ENCODE measurements around the gene PARD6G.

The PARD6G gene

DNA sequence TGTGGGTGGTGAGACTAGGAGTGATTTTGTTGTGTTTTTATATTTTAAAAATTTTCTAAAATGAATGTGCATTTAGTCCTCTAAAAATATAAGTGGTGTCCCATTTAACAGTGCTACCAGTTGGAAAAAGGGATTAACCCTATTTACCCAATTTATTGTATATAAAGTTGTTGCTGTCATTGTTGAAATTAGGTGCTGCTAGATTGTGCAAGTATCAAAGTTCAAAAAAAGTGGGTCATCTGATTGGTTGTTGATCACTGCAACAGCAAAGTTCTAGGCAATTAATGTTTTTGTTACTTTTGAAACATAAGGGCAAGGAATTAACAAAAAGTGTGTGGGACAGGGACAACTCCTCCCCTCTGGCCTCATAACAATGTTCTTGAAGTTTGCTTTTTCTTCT is 97.6 kb downstream of the PARD6G start:
- in situ Hi-C loops (cut with MboI; ENCODE audit: low sequenced_read_pairs): loop anchor here (10.0 kb wide), 1 partner anchor 775 kb away; no protein-coding TSS in a partner anchor

DNA sequence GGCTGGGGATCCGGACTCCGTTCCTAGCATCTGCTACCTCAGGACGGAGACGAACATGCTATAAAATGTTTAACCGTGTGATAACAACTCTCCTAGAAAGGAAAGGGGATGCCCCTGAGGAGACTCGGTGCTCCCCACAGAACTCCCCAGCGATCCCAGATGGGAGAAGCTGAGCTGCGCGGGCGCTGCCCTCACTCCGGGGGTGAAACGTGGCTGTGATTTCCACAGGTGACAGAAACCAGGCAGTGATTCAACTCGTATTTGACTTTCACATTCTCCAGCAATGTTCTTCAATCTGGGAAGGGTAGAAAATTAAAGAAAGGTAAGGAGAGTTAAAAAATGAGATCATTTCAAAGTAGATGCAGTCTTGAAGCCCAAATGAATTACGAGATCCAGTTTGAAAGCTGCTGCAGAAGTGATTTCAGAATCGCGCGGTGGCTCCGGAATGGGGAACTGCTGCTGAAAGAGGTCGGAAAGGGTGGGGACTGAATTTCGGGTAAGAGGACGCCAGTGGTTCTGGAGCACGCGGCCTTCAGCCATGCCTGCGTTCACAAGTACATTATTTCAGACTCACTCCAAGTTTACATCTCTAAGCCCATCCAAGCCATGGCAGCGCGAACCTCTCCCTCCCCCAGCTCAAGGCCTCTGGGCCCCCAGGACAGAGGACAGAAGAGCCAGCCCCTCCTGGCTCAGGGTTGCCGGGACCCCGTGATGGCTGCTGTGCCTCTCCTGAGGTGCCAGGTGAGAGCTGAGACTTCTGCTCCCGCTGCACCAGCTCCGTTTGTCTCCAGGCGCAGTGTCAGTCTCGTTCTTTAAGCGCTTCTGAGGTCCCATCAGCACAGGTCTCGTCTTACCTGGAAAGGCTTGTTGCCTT is 98.8 kb downstream of the PARD6G start:
- in situ Hi-C loops (cut with MboI; ENCODE audit: low sequenced_read_pairs): no loop called here

DNA sequence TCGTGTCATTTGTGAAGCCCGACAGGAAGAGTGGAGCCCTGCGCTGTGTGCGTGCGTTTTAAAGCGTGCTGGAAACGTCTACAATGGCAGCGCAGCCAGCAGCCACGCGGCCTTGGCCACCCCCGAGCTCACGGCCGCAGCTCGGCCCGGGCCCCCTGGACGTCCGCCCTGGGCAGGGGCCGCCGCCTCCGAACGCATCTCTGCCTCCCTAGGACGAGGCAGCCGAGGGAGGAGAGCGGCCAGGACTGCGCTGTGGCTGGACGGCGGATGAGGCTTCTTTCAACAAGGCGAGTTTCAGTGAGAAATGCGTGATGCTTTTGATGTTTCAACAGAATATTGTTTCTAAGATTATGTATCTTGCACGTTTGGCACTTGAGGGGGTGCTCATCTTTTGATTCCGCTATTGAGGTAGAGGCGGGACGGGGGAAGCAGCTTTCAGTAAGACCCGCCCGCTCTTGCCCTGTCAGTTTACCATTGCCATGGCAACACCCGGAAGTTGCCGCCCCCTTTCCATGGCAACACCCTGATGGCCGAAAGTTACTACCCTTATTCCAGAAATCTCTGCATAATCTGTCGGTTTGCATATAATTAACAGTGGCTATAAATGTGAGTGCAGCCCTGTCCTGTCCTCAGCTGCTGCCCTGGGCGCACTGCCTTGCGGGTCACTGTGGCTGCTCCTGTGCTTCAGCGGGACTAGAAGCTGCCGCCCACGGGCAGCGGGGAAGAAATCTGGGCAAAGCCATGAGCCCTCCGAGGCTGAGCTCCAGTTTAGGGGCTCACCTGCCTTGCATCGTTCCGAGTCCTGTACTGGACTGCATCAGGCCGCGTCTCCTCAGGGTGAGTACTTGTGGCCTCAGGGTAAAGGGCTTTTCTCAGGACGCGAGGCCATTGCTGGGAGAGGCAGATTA is 99.6 kb downstream of the PARD6G start:
- in situ Hi-C loops (cut with MboI; ENCODE audit: low sequenced_read_pairs): no loop called here

DNA sequence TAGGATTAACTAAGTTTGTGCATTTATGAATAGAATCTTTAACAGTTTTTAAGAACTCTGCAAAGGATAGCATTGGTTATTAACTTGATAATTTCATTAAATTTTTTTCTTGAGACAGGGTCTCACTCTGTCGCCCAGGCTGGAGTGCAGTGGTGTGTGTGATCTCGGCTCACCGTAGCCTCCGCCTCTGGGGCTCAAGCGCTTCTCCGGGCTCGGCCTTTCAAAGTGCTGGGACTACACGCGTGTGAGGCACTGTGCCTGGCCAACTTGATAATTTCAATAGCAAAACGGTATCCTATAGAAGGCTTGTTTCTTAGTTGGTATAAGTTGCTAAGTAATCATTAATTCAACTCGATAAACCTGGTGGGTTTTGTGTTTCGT is 100.3 kb downstream of the PARD6G start:
- in situ Hi-C loops (cut with MboI; ENCODE audit: low sequenced_read_pairs): no loop called here

DNA sequence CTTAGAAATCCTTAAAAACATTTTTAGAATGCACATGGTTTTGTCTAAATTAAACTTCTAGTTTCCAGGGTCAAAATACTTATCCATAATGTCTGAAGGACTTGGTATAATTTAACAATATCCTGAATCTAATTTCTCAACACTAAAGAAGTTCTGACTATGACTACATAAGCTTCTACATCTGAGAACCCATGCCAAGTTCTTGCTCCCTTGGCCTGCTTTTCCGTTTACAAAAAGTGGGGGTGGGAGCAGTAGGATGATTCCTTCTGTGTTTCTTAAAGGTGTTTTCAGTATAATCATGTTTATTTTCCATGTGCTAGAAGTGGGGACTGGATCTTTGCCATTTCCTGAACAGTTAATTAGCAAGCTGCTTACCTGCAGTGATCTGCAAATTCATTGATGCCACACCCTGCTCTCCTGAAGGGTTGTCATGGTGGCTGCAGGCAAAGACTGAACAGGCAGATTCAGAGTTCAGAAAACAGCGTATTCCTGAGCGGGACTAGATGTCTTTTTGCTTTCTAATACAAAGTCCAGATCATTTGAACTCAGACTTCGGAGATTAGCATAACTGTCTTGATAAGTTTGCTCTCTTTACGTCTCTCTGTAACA is 102.0 kb downstream of the PARD6G start:
- in situ Hi-C loops (cut with MboI; ENCODE audit: low sequenced_read_pairs): no loop called here

DNA sequence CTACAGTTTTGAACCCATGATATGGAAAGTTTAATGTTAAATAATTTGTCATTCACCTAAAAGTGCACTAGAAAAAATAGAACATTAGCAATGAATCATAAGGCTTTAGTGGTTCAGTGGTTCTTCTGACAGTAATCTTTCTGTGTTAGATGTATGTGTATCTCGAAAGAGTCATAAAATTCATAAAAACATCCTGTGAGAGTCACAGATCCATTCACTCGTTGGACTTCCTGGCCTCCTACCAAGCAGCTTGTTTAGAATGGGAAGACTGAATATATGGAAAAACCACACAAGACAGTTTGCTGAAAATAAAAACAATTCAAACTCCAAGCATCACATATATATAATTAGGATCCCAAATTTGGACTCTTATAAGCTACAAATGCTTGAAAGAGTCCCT is 103.4 kb downstream of the PARD6G start:
- in situ Hi-C loops (cut with MboI; ENCODE audit: low sequenced_read_pairs): no loop called here

DNA sequence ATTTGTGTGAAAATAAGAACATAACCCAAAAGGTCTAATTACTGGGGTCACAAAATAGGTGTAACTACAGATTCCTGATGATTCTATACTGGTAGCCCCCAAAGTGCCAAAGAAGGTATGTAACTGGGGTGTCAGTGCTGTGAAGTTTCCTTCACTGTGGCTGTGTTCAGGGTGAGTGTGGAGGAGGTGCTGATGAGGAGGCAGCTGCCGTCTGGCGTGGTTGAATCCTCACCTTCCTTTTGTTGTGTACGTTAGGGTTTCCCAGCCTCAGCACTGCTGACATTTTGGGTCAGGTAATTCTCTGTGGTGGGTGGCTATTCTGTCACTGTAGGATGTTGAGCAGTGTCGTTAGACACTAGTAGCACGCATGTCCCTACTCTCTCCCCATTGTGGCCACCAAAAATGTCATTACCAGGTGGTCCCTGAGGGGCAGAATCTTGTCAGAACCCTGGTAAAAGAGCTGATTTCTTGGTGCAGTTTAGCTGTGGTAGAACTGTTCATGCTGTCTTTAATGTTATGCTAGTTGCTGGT is 106.8 kb downstream of the PARD6G start:
- in situ Hi-C loops (cut with MboI; ENCODE audit: low sequenced_read_pairs): no loop called here

DNA sequence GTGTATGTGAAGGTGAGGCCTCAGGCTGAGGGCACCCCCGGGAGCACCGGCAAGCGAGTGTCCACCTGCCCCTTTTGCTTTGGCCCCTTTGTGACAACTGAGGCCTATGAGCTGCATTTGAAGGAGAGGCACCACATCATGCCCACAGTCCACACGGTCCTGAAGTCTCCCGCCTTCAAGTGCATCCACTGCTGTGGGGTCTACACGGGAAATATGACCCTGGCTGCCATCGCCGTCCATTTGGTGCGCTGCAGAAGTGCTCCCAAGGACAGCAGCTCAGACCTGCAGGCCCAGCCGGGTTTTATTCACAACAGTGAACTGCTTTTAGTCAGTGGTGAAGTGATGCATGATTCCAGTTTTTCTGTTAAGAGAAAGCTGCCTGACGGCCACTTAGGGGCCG is 109.3 kb downstream of the PARD6G start:
- in situ Hi-C loops (cut with MboI; ENCODE audit: low sequenced_read_pairs): no loop called here

DNA sequence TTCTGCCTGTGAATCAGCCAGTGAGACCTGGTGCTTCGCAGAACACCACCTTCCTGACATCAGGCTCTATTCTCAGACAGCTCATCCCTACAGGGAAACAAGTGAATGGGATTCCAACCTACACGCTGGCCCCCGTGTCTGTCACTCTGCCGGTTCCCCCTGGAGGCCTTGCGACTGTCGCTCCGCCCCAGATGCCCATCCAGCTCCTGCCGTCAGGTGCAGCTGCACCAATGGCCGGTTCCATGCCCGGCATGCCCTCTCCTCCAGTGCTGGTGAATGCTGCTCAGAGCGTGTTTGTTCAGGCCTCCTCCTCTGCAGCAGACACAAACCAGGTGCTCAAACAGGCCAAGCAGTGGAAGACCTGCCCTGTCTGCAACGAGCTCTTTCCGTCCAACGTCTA is 110.2 kb downstream of the PARD6G start:
- in situ Hi-C loops (cut with MboI; ENCODE audit: low sequenced_read_pairs): no loop called here

DNA sequence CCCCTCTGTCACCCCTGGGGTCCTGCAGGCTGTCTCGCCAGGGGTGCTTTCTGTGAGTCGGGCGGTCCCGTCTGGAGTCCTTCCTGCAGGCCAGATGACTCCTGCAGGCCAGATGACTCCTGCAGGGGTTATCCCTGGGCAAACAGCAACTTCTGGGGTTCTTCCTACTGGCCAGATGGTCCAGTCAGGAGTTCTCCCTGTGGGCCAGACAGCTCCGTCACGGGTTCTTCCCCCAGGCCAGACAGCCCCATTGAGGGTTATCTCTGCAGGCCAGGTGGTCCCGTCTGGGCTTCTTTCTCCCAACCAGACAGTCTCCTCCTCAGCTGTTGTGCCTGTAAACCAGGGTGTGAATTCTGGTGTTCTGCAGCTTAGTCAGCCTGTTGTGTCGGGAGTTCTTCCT is 110.6 kb downstream of the PARD6G start:
- in situ Hi-C loops (cut with MboI; ENCODE audit: low sequenced_read_pairs): no loop called here

DNA sequence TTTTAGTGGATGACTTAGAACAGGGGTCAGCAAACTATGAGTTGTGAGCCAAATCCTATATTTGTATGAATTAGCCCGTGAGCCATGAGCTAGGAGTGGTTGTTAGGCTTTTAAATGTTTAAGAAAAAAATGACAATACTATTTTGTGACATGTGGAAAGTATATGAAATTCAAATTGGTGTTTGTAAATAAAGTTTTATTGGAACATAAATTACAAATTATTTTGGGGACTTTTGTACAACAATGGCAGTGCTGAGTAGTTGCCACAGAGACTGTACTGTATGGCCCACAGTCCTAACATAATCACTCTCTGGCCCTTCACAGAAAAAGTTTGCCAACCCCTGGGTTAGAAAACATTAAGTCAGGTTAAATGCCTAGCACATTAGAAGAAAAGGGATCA is 112.2 kb downstream of the PARD6G start:
- in situ Hi-C loops (cut with MboI; ENCODE audit: low sequenced_read_pairs): no loop called here

DNA sequence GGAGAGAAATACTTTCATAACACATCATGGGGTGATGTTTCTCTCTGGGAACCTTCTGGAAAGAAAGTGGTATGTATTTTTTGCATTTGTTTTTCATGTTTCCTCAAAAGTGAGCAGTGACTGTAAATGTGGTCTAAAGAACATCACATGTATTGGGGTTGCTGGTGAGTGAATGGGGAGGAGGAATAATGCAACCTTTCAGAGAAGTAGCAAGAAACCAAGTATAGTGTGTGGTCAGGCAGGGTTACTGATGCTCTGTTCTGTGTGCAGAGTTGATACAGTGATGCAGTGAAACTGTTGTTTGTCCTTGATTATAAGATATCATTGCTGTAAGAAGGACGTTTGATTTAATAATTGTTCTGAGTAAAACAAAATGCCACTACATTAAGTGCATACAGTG is 114.2 kb downstream of the PARD6G start:
- in situ Hi-C loops (cut with MboI; ENCODE audit: low sequenced_read_pairs): no loop called here

DNA sequence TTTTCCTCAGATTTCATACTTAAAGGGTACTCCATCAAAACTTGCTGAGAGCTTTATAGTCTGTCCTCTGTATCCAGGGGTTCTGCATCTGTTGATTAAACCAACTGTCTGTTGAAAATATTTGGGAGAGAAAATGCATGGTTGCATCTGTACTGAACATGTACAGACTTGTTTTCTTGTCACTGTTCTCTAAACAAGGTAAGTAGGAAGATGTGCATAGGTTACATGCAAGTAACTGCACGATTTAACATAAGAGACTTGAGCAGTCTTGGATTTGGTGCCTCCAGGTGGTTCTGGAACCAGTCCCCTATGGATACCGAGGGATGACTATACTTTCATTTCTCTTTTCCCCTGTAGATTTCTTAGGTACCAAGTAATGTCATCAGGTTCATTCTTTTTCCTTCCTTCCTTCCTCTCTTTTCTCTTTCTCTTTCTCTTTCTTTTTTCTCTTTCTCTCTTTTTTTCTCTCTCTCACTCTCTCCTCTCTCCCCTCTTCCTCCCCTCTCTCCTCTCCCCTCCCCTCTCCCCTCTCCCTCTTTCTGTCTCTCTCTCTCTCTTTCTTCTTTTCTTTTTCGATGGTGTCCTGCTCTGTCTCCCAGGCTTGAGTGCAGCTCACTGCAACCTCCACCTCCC is 115.0 kb downstream of the PARD6G start:
- in situ Hi-C loops (cut with MboI; ENCODE audit: low sequenced_read_pairs): no loop called here

DNA sequence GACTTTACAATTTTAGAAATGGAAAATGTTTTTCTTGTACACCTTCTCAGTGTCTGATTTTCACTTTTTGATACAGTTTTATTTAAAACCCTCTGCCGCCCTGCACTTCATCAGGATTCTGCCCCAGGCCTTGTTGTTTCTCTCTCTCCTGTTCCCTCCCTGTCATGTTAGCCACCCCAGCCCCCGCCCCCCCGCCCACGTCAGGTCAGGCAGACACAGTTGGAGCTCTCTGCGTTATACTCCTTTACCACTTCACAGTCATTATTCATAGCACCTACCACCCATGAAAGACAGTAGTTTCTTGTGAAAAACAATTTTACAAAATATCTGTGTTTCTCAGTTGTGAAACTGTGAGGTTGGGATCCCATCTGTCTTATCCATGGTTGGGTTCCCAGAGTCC is 116.8 kb downstream of the PARD6G start:
- in situ Hi-C loops (cut with MboI; ENCODE audit: low sequenced_read_pairs): no loop called here

DNA sequence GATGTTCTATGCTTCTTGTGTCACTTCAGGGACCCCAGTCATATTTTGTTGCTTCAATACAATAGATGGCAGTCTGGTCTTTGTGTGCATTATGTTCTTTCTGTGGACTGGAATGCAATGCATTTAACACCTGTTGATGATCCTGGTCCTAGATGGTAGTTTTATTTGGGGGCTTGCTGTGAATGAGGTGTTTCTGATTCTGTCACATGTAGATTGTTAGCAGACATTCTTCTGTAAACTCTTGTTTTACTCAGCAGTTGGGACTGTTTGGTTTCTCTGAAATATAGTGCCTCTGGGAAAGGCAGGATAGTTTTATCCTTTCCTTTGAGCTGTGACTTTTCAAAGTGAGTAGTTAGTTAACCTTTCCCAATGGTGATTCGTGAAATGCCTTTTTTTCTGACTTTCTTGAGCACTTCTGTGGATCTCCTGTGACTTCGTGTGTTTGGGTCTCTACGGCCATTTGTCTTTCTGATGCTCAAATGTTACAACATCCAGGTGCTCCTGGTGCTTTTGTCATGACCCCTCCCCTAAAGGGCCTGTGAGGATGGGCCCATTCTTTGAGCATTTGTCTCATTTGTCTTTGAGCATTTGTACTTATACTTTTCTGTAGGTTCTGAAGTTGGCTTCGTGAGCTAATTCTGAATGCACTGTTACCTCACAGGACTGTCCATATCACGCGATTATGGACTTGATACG is 117.5 kb downstream of the PARD6G start:
- in situ Hi-C loops (cut with MboI; ENCODE audit: low sequenced_read_pairs): no loop called here

DNA sequence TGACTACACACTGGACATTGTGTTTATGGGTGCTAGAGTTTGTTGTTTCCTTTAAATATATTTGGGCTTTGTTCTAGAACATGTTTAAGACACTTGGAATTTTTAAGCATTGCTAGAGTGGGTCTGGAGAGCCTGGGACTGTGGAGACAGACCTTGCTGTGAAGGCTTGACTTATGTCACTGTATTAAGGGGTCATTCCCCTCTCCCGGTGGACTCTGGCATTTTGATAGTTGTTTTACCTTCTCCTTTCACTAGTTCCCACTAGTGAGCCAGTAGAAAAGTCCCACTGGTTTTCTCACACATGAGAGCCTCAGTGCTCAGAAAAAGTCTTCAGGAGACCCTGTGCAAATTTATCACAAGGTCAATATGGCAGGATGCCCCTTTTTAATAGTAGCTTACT is 119.7 kb downstream of the PARD6G start:
- in situ Hi-C loops (cut with MboI; ENCODE audit: low sequenced_read_pairs): no loop called here

DNA sequence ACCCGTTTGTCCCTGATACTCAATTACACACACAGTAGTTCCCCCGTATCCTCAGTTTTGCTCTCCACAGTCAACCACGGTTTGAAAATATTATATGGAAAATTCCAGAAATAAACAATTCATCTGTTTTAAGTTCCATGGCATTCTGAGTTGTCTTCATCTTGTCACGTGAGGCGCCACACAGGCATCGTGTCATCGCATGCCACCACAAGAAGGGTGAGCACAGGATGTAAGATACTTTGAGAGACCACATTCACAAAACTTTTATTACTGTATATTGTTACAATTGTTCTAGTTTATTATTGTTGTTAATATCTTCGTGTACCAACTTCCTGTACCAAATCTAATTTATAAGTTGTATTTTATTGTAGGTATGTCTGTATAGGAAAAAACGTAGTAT is 120.5 kb downstream of the PARD6G start:
- in situ Hi-C loops (cut with MboI; ENCODE audit: low sequenced_read_pairs): no loop called here

DNA sequence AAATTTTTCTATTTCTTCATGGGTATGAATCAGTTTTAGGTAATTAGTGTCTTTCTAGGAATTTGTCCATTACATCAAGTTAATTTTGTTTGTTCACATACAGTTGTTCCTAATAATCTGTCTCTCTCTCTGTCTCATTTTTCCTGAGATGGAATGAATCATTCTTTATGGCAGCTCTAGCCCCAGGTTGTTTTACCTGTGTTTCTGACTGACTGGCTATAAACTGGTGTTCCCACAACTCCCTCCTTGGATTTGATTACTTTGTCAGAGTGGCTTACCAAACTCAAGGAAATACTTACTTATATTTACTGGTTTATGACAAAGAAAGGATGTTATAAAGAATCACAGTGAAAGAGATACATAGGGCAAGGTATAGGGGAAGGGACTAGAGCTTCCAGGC is 123.2 kb downstream of the PARD6G start:
- in situ Hi-C loops (cut with MboI; ENCODE audit: low sequenced_read_pairs): no loop called here

DNA sequence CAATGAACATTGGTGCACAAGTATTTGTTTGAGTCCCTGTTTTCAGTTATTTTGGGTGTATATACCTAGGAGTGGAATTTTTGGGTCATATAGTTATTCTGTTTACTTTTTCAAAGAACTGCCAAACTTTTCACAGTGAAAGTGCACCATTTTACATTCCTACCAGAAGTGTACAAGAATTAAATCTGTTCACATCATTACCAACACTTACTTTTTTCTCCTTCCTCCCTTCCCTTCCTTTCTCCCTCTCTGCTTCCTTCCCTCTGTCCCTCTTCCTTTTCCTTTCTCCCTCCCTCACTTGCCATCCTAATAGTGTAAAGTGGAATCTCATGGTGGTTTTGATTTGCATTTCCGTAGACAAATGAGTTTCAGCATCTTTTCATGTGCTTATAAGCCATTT is 126.4 kb downstream of the PARD6G start:
- in situ Hi-C loops (cut with MboI; ENCODE audit: low sequenced_read_pairs): no loop called here

DNA sequence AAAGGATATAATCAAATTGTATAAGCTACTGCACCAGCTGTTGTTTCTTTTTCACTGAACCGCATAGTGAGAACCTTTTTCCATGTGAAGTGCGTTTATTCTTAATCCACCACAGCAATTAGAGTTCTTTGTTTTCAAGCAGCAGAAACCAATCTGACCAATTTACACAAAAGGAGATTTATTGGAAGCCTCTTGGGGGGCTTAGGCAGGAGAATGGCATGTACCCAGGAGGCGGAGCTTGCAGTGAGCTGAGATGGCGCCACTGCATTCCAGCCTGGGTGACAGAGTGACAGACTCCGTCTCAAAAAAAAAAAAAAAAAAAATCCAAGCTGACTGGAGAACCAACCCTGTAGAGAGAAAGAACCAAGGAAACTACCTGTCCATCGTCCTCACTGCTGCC is 128.2 kb downstream of the PARD6G start:
- in situ Hi-C loops (cut with MboI; ENCODE audit: low sequenced_read_pairs): no loop called here
